Thoracic aorta (tissue), 2 donors: ENCODE measurements around the gene EPB41. TPM values are rescaled to one million over a fixed set of nuclear protein-coding genes. Genes with fewer than 3 reads are reported as not detected.

ENCODE experiments used
- ATAC-seq: fragments of 150-250 bp; one replicate; pipeline ENCODE4 v1.8.0; 2017; ENCODE audit warnings: low read depth; ENCODE audit not compliant: insufficient number of reproducible peaks, low FRiP score
- DNase-seq: peaks from one replicate; pipeline ENCODE4 v3.0.0-alpha.2; 2020; ENCODE audit warnings: low spot score
- H3K27ac ChIP-seq, 2 donors: fragments of 200-600 bp; sonication (generic); 1 replicate in 1 of 2; 2 replicates in 1 of 2; pipeline ENCODE4 v1.5.1; 2016; ENCODE audit warnings: mild to moderate bottlenecking in 2 of 2, moderate library complexity in 2 of 2
- H3K27me3 ChIP-seq: fragments of 200-600 bp; sonication (generic); replicated peaks from 2 replicates; pipeline ENCODE4 v1.6.0; 2016; ENCODE audit warnings: mild to moderate bottlenecking; ENCODE audit not compliant: insufficient read depth
- H3K36me3 ChIP-seq: fragments of 200-600 bp; sonication (generic); one replicate; pipeline ENCODE4 v1.5.1; 2016
- H3K4me1 ChIP-seq, 2 donors: fragments of 200-600 bp; sonication (generic); 1 replicate in 1 of 2; 2 replicates in 1 of 2; pipeline versions ENCODE4 v1.5.1 to v1.6.0; 2016; ENCODE audit warnings: low read depth in 2 of 2, mild to moderate bottlenecking in 1 of 2; ENCODE audit not compliant: control insufficient read depth in 1 of 2
- H3K4me3 ChIP-seq: fragments of 200-600 bp; sonication (generic); 2 replicates; pipeline ENCODE4 v1.5.1; 2016; ENCODE audit warnings: mild to moderate bottlenecking
- H3K9me3 ChIP-seq: fragments of 200-600 bp; sonication (generic); 2 replicates; pipeline ENCODE4 v1.5.1; 2016
- total RNA-seq, 2 donors: library from RNA; depleted of rRNA; stranded (reverse); fragments of >200 nt; gene quantifications; one replicate each; pipeline versions ENCODE4 v1.1.0 to v1.2.3, GENCODE V29; 2016
- TF ChIP-seq, protein P1 (sequence below): fragments of 200-600 bp; sonication (generic); IDR thresholded peaks from one replicate; pipeline ENCODE4 v1.5.1; 2019; ENCODE audit warnings: antibody characterized with exemption

EPB41 gene
- total RNA-seq, 2 donors from 2014 or later, result 26.7 to 37.8 TPM

GRCh38 chr1:29117381-29117780 lies 203.0 kb downstream of the EPB41 start:
- Histone ChIP-seq H3K9me3 (no peaks in the 10 kb centered on the region), H3K36me3 (no peaks in the 10 kb centered on the region), H3K4me1 (peaks cover 10 to 32% of the 10 kb centered on the region in 2 donors), H3K27ac (no peak overlapping the region), H3K27me3 (no peaks in the 10 kb centered on the region), H3K4me3 (no peak overlapping the region)
- TF ChIP-seq, protein P1, sequence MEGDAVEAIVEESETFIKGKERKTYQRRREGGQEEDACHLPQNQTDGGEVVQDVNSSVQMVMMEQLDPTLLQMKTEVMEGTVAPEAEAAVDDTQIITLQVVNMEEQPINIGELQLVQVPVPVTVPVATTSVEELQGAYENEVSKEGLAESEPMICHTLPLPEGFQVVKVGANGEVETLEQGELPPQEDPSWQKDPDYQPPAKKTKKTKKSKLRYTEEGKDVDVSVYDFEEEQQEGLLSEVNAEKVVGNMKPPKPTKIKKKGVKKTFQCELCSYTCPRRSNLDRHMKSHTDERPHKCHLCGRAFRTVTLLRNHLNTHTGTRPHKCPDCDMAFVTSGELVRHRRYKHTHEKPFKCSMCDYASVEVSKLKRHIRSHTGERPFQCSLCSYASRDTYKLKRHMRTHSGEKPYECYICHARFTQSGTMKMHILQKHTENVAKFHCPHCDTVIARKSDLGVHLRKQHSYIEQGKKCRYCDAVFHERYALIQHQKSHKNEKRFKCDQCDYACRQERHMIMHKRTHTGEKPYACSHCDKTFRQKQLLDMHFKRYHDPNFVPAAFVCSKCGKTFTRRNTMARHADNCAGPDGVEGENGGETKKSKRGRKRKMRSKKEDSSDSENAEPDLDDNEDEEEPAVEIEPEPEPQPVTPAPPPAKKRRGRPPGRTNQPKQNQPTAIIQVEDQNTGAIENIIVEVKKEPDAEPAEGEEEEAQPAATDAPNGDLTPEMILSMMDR, result no peak
- no peak for ATAC-seq
- DNase-seq, result no peak

GRCh38 chr1:29119121-29119929 lies 205.0 kb downstream of the EPB41 start:
- ATAC-seq (no peak), DNase-seq (no peak)
- Histone ChIP-seq H3K36me3 (no peaks in the 10 kb centered on the region), H3K4me1 (peaks cover 10 to 34% of the 10 kb centered on the region in 2 donors), H3K27ac (peak overlapping the region; percentile 8 to 53), H3K4me3 (no peak overlapping the region), H3K9me3 (no peaks in the 10 kb centered on the region), H3K27me3 (no peaks in the 10 kb centered on the region)
- TF ChIP-seq, protein P1, result no peak

GRCh38 chr1:29120367-29120766 lies 206.0 kb downstream of the EPB41 start:
- Histone ChIP-seq H3K27me3 (no peaks in the 10 kb centered on the region), H3K27ac (peak overlapping the region; percentile 53 to 100), H3K4me1 (peaks cover 13 to 40% of the 10 kb centered on the region in 2 donors), H3K36me3 (no peaks in the 10 kb centered on the region), H3K4me3 (no peak overlapping the region), H3K9me3 (no peaks in the 10 kb centered on the region)
- ATAC-seq, result no peak
- DNase-seq, result no peak
- TF ChIP-seq, protein P1, result no peak

- ATAC-seq, result no peak
- Histone ChIP-seq H3K4me1 (peaks cover 13 to 47% of the 10 kb centered on the region in 2 donors), H3K4me3 (peak overlapping the region; percentile 97)
Measured at GRCh38 chr1:29120947-29121485, 206.6 kb downstream of the EPB41 start.

DNA sequence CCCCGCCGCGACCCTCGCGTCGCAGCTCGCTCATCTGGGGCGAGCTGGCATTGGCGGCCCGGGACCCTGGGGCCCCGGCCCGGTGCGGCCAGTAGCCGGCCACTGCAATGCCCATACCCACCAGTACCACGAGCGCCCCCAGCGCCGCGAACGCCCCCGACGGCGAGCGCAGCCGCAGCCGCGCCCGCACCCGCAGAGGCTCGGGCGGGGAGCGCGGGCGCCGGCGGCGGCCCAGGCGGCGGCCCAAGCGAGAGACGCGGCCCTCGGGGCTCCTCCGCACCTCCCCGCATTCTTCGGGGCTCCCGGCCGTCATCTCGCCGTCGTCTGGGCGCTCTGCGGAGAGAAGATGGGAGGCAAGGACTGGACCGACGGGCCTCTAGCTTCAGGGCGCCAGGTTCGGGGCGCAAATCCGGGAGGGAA lies 207.2 kb downstream of the EPB41 start:
- no peaks in the 10 kb centered on the region for H3K9me3 ChIP-seq
- H3K4me1 ChIP-seq, result peaks cover 13 to 48% of the 10 kb centered on the region in 2 donors
- peak overlapping the region; percentile 100 for H3K27ac ChIP-seq
- peak overlapping the region; percentile 97 for H3K4me3 ChIP-seq
- no peaks in the 10 kb centered on the region for H3K36me3 ChIP-seq
- DNase-seq (no peak), ATAC-seq (no peak)
- H3K27me3 ChIP-seq, result no peaks in the 10 kb centered on the region
- TF ChIP-seq, protein P1, result peak; percentile 5

More at GRCh38 chr1:29120947-29121485, 206.6 kb downstream of the EPB41 start:
- Histone ChIP-seq H3K27ac (peak overlapping the region; percentile 53 to 100), H3K27me3 (no peaks in the 10 kb centered on the region), H3K36me3 (no peaks in the 10 kb centered on the region), H3K9me3 (no peaks in the 10 kb centered on the region)
- no peak for DNase-seq
- TF ChIP-seq, protein P1, result peak; percentile 53
